Ovary (tissue), 9 donors: ENCODE measurements around the gene CRTC3. TPM values are rescaled to one million over a fixed set of nuclear protein-coding genes. Genes with fewer than 3 reads are reported as not detected.

Source experiments
- DNase-seq, 5 donors: peaks; one replicate each; pipeline ENCODE4 v3.0.0-alpha.2; 2019 to 2020
- H3K27ac ChIP-seq, 2 donors: fragments of 200-600 bp; one replicate each; pipeline versions ENCODE4 v1.5.1 to v1.8.0; 2019 to 2022
- H3K27me3 ChIP-seq: fragments of 200-600 bp; one replicate; pipeline ENCODE4 v1.8.0; 2022
- H3K36me3 ChIP-seq: fragments of 200-600 bp; sonication (generic); one replicate; pipeline ENCODE4 v1.5.1; 2019
- H3K4me1 ChIP-seq: one replicate; pipeline ENCODE4 v1.8.1; 2013; ENCODE audit warnings: mild to moderate bottlenecking, moderate library complexity; ENCODE audit not compliant: insufficient read depth
- H3K4me3 ChIP-seq: fragments of 200-600 bp; sonication (generic); one replicate; pipeline ENCODE4 v1.5.1; 2017
- H3K9me3 ChIP-seq, 2 donors: fragments of 200-600 bp in 1 of 2; sonication (generic) in 1 of 2; one replicate each; pipeline versions ENCODE4 v1.5.1 to v1.8.1; 2013 to 2019; ENCODE audit warnings: mild to moderate bottlenecking in 1 of 2, moderate library complexity in 1 of 2
- EP300 ChIP-seq: sonication (generic); formaldehyde crosslinking; IDR thresholded peaks from one replicate; pipeline ENCODE4 v1.6.1; 2017; ENCODE audit warnings: antibody characterized with exemption
- POLR2A ChIP-seq: fragments of 450-650 bp; IDR thresholded peaks from one replicate; pipeline ENCODE4 v1.6.1; 2017; ENCODE audit warnings: antibody characterized with exemption, mild to moderate bottlenecking, moderate library complexity
- WGBS, 3 donors: extraction: QIAGEN DNeasy Blood & Tissue Kit in 1 of 3; methylation state at CpG; one replicate each; pipeline versions ENCODE4 v1.1.5 to v1.1.7; 2013 to 2017; 5-methylcytosine and 5-hydroxymethylcytosine counted together
- intact Hi-C, 4 donors: fragments of 100-400 bp; cut with DNase I; formaldehyde crosslinking; loops; one replicate each; pipeline versions ENCODE4 v1.11.0 to v1.15.1; 2022 to 2023
- polyA plus RNA-seq, 2 donors: library from polyadenylated mRNA; stranded (reverse); fragments of 200-250 nt in 1 of 2; fragments of 350-450 nt in 1 of 2; fragmentation: Illumina TruSeq in 1 of 2; extraction: RNeasy Lipid Tissue Mini Kit (QIAGEN cat#74804) in 1 of 2; gene quantifications; one replicate each; pipeline ENCODE4 v1.2.3, GENCODE V29; 2013 to 2014
- total RNA-seq, 7 donors: library from RNA; depleted of rRNA in 2 of 7; stranded (reverse); fragments of >200 nt in 2 of 7; fragmentation: NEBNext Ultra II Directional in 3 of 7; extraction: Animal tissue kit (Norgen Biotek cat#: 25700) in 3 of 7; gene quantifications; one replicate each; pipeline versions ENCODE4 v1.1.0 to v1.2.4, GENCODE V29; 2016 to 2023
- TF ChIP-seq, protein P1 (sequence below), 3 donors: fragments of 450-650 bp in 2 of 3; fragments of 200-600 bp in 1 of 3; IDR thresholded peaks; one replicate each; pipeline versions ENCODE4 v1.5.1 to v1.8.0; 2016 to 2022; ENCODE audit warnings: antibody characterized with exemption in 3 of 3, mild to moderate bottlenecking in 1 of 3
- donor health status: DM: no; HTN: no; CAD: no; lungs with moderate emphysema.
- donor health status: DM: no; HTN: no; CAD: no.
- donor health status: Bipolar disorder and iron deficiency.
- donor health status: DM: yes; HTN: yes; CAD: no.
- donor health status: DM: no; HTN: no; CAD: no.
- donor health status: DM: yes; HTN: yes; CAD: no.

Gene CRTC3
- total and polyA plus RNA-seq, 9 donors = 36.9 to 106 (median 85.4) TPM

- no peak overlapping the region for H3K27ac ChIP-seq
- TF ChIP-seq POLR2A (no peak), EP300 (no peak)
- TF ChIP-seq, protein P1, sequence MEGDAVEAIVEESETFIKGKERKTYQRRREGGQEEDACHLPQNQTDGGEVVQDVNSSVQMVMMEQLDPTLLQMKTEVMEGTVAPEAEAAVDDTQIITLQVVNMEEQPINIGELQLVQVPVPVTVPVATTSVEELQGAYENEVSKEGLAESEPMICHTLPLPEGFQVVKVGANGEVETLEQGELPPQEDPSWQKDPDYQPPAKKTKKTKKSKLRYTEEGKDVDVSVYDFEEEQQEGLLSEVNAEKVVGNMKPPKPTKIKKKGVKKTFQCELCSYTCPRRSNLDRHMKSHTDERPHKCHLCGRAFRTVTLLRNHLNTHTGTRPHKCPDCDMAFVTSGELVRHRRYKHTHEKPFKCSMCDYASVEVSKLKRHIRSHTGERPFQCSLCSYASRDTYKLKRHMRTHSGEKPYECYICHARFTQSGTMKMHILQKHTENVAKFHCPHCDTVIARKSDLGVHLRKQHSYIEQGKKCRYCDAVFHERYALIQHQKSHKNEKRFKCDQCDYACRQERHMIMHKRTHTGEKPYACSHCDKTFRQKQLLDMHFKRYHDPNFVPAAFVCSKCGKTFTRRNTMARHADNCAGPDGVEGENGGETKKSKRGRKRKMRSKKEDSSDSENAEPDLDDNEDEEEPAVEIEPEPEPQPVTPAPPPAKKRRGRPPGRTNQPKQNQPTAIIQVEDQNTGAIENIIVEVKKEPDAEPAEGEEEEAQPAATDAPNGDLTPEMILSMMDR (IDR thresholded peaks at IDR 0.05) = no peak
- no peaks in the 10 kb centered on the region for H3K36me3 ChIP-seq
- H3K9me3 ChIP-seq = no peaks in the 10 kb centered on the region
- 50 to 92% (median 53%) methylated on average over 1 of the region's 1 CpG for WGBS, 3 donors
- intact Hi-C loops = loop anchor here in 2 of 4 donors (5.0 kb wide), 1 partner anchor 161 kb away; no protein-coding TSS in a partner anchor
- no peaks in the 10 kb centered on the region for H3K27me3 ChIP-seq
- H3K4me1 ChIP-seq = no peaks in the 10 kb centered on the region
- DNase-seq = no peak
- H3K4me3 ChIP-seq = no peak overlapping the region
Measured at GRCh38 chr15:90483012-90483307, 46.8 kb upstream of the CRTC3 start.

- Histone ChIP-seq H3K9me3 (no peaks in the 10 kb centered on the region), H3K4me1 (no peaks in the 10 kb centered on the region), H3K4me3 (no peak overlapping the region), H3K27ac (no peak overlapping the region), H3K36me3 (no peaks in the 10 kb centered on the region), H3K27me3 (no peaks in the 10 kb centered on the region)
- intact Hi-C loops = loop anchor here in 2 of 4 donors (5.0 kb wide), 1 partner anchor 161 kb away; no protein-coding TSS in a partner anchor
- DNase-seq = no peak
- WGBS, 3 donors = 86 to 94% (median 91%) methylated on average over 2 of the region's 2 CpGs
- TF ChIP-seq, protein P1 (IDR thresholded peaks at IDR 0.05) = no peak
- TF ChIP-seq POLR2A (no peak), EP300 (no peak)
Measured at GRCh38 chr15:90483637-90484036, 46.1 kb upstream of the CRTC3 start.

- TF ChIP-seq EP300 (no peak), POLR2A (no peak)
- TF ChIP-seq, protein P1 (IDR thresholded peaks at IDR 0.05) = no peak
- H3K4me3 ChIP-seq = no peak overlapping the region
- no peak for DNase-seq
- no peak overlapping the region for H3K27ac ChIP-seq
- no peaks in the 10 kb centered on the region for H3K9me3 ChIP-seq
- H3K27me3 ChIP-seq = no peaks in the 10 kb centered on the region
- intact Hi-C loops = no loop called here
- no peaks in the 10 kb centered on the region for H3K4me1 ChIP-seq
- 91 to 92% (median 92%) methylated on average over 8 of the region's 8 CpGs for WGBS, 3 donors
- no peaks in the 10 kb centered on the region for H3K36me3 ChIP-seq
Measured at GRCh38 chr15:90487186-90487585, 42.5 kb upstream of the CRTC3 start.

GRCh38 chr15:90489514-90489913 lies 40.2 kb upstream of the CRTC3 start:
- H3K36me3 ChIP-seq = no peaks in the 10 kb centered on the region

More at GRCh38 chr15:90489514-90489913, 40.2 kb upstream of the CRTC3 start:
- intact Hi-C loops = no loop called here
- Histone ChIP-seq H3K4me3 (no peak overlapping the region), H3K4me1 (no peaks in the 10 kb centered on the region), H3K27ac (no peak overlapping the region), H3K9me3 (no peaks in the 10 kb centered on the region), H3K27me3 (no peaks in the 10 kb centered on the region)
- TF ChIP-seq EP300 (no peak), POLR2A (no peak)
- TF ChIP-seq, protein P1 (IDR thresholded peaks at IDR 0.05) = no peak
- 93 to 95% (median 94%) methylated on average over 1 of the region's 1 CpG for WGBS, 3 donors
- DNase-seq = no peak
